ENCODE results near the gene TGM2. TPM values are rescaled to one million over a fixed set of nuclear protein-coding genes. Genes with fewer than 3 reads are reported as not detected.

The TGM2 gene
- polyA plus RNA-seq, 1 donor (not counting 4 experiments of a cell fraction or from before 2014, with no cell fraction given): 18.7 TPM

DNA sequence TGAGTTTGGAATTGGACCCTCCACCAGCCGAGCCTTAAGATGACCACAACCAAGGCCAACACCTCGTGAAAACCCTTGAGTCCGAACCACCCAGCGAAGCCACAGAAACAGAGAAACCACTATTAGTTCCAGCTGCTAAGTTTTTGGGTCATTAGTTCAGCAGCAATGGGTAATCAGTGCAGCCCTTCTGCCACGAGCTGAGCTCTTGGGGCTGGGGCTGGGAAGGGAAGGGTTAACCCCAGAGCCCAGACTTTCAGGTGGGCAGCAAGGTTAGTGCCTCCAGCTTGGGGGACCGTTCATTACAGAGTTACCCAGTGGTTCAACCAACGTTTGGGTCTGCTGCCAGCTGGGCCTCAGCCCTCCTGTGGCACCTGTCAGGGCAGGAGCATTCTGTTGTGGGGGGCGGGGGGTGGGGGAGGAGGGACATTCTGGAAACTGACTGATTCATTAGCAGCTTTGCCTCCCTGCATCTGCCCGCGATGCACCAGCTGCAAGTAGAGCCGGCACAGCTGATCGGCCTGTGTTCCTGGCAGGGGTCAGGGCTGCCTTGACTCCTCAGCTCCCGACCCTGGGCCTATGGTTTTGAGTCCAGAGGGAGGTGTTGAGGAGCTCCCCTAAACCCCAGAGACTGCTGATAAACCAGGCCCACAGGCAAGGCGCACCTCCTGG is 52.7 kb downstream of the TGM2 start:
- Histone ChIP-seq H3K9ac (ENCODE audit: control insufficient read depth, extremely low read depth, insufficient read depth, low read length) (no peak overlapping the region), H3K9me3 (ENCODE audit: control insufficient read depth, low read depth, low read length) (no peaks in the 10 kb centered on the region), H3K36me3 (ENCODE audit: control insufficient read depth in 2 of 2, extremely low read depth in 1 of 2, insufficient read depth in 2 of 2, low read length in 2 of 2) (no peaks in the 10 kb centered on the region), H3K4me2 (ENCODE audit: control insufficient read depth, extremely low read depth, insufficient read depth, low read depth, low read length) (no peak overlapping the region), H3K4me1 (ENCODE audit: control insufficient read depth, extremely low read depth, insufficient read depth, low read length) (peaks cover 22% of the 10 kb centered on the region), H4K20me1 (ENCODE audit: control insufficient read depth, extremely low read depth, insufficient read depth, low read length) (no peaks in the 10 kb centered on the region), H3K27me3 (ENCODE audit: control insufficient read depth, extremely low read depth, insufficient read depth, low read length) (no peaks in the 10 kb centered on the region), H3K79me2 (ENCODE audit: control insufficient read depth, insufficient read depth, low read length) (no peaks in the 10 kb centered on the region), H2AFZ (ENCODE audit: control insufficient read depth, low read length) (no peak overlapping the region), H3K4me3 (ENCODE audit: control insufficient read depth in 2 of 3, extremely low read depth in 1 of 3, insufficient read depth in 2 of 3, low read depth in 1 of 3, low read length in 3 of 3) (no peak overlapping the region), H3K9me1 (ENCODE audit: control insufficient read depth, extremely low read depth, insufficient read depth, low read length) (no peaks in the 10 kb centered on the region), H3K27ac (ENCODE audit: control insufficient read depth, insufficient read depth, low read length) (no peak overlapping the region)
- no peak for DNase-seq (ENCODE audit: low read depth, low spot score)
- TF ChIP-seq EZH2 (IDR thresholded peaks at IDR 0.05; ENCODE audit: low read length): no peak
- TF ChIP-seq, protein P1, sequence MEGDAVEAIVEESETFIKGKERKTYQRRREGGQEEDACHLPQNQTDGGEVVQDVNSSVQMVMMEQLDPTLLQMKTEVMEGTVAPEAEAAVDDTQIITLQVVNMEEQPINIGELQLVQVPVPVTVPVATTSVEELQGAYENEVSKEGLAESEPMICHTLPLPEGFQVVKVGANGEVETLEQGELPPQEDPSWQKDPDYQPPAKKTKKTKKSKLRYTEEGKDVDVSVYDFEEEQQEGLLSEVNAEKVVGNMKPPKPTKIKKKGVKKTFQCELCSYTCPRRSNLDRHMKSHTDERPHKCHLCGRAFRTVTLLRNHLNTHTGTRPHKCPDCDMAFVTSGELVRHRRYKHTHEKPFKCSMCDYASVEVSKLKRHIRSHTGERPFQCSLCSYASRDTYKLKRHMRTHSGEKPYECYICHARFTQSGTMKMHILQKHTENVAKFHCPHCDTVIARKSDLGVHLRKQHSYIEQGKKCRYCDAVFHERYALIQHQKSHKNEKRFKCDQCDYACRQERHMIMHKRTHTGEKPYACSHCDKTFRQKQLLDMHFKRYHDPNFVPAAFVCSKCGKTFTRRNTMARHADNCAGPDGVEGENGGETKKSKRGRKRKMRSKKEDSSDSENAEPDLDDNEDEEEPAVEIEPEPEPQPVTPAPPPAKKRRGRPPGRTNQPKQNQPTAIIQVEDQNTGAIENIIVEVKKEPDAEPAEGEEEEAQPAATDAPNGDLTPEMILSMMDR (optimal IDR thresholded peaks at IDR 0.05 in 1 of 3, IDR thresholded peaks at IDR 0.05 in 1 of 3, conservative IDR thresholded peaks at IDR 0.05 in 1 of 3; ENCODE audit: extremely low read depth in 1 of 3, insufficient read depth in 2 of 3, low read length in 3 of 3): no peak
- no peak for FAIRE-seq
- dilution Hi-C loops (cut with MboI; ENCODE audit: extremely low pct_ligation_motif_present, low sequenced_read_pairs): no loop called here

DNA sequence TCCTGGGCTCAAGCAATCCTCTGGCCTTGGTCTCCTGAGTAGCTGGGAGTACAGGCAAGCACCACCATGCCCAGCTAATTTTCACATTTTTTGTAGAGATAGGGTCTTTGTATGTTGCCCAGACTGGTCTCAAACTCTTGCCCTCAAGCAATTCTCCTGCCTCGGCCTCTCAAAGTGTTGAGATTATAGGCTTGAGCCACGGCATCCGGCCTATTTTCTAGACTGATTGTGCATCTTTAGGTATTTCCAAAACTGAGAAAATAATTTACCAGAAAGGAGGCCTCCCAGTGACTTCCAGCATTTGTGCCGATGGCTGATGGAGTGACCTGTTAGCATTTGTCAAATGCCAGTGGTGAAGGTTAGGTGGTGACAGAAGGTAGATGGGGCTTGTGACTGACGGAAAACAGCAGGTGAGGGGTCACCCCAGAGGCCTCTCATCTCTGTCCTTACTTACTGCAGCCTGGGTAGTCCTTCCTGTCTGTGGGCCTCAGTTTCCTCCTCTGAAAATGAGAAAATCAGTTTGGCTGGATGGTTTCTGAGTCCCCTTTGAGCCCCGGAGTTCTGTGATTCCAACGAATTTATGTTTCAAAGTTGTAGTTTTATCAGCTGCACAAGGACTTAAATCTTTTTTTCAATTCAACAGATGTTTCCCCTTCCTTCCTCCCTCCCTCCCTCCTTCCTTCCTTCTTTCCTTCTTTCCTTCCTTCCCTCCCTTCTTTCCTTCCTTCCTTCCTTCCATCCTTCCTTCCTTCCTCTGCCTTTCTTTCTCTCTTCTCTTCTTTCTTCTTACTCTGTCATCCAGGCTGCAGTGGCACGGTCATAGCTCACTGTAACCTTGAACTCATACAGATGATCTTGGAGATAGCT is 53.5 kb downstream of the TGM2 start:
- DNase-seq (ENCODE audit: low read depth, low spot score) (no peak), FAIRE-seq (no peak)
- Histone ChIP-seq H3K36me3 (ENCODE audit: control insufficient read depth in 2 of 2, extremely low read depth in 1 of 2, insufficient read depth in 2 of 2, low read length in 2 of 2) (no peaks in the 10 kb centered on the region), H2AFZ (ENCODE audit: control insufficient read depth, low read length) (no peak overlapping the region), H3K4me1 (ENCODE audit: control insufficient read depth, extremely low read depth, insufficient read depth, low read length) (peaks cover 15% of the 10 kb centered on the region), H3K9ac (ENCODE audit: control insufficient read depth, extremely low read depth, insufficient read depth, low read length) (no peak overlapping the region), H3K79me2 (ENCODE audit: control insufficient read depth, insufficient read depth, low read length) (no peaks in the 10 kb centered on the region), H3K9me3 (ENCODE audit: control insufficient read depth, low read depth, low read length) (no peaks in the 10 kb centered on the region), H3K4me2 (ENCODE audit: control insufficient read depth, extremely low read depth, insufficient read depth, low read depth, low read length) (no peak overlapping the region), H3K9me1 (ENCODE audit: control insufficient read depth, extremely low read depth, insufficient read depth, low read length) (no peaks in the 10 kb centered on the region), H3K27me3 (ENCODE audit: control insufficient read depth, extremely low read depth, insufficient read depth, low read length) (no peaks in the 10 kb centered on the region), H3K4me3 (ENCODE audit: control insufficient read depth in 2 of 3, extremely low read depth in 1 of 3, insufficient read depth in 2 of 3, low read depth in 1 of 3, low read length in 3 of 3) (no peak overlapping the region), H3K27ac (ENCODE audit: control insufficient read depth, insufficient read depth, low read length) (no peak overlapping the region), H4K20me1 (ENCODE audit: control insufficient read depth, extremely low read depth, insufficient read depth, low read length) (no peaks in the 10 kb centered on the region)
- no peak for TF ChIP-seq EZH2 (IDR thresholded peaks at IDR 0.05; ENCODE audit: low read length)
- TF ChIP-seq, protein P1 (optimal IDR thresholded peaks at IDR 0.05 in 1 of 3, IDR thresholded peaks at IDR 0.05 in 1 of 3, conservative IDR thresholded peaks at IDR 0.05 in 1 of 3; ENCODE audit: extremely low read depth in 1 of 3, insufficient read depth in 2 of 3, low read length in 3 of 3): no peak
- dilution Hi-C loops (cut with MboI; ENCODE audit: extremely low pct_ligation_motif_present, low sequenced_read_pairs): no loop called here
